DOHH2 (cell line): Measurements from ENCODE around the gene SMURF2.

ENCODE experiments used
- H3F3A ChIP-seq: fragments of 200-600 bp; sonication (generic), shearing (Covaris generic); 2 replicates; pipeline ENCODE4 v1.6.0; 2016; ENCODE audit warnings: antibody characterized with exemption, mild to moderate bottlenecking; ENCODE audit not compliant: control insufficient read depth, insufficient read depth
- H3K27ac ChIP-seq: fragments of 200-600 bp; sonication (generic); 2 replicates; pipeline ENCODE4 v1.5.1; 2014; ENCODE audit warnings: low read depth, mild to moderate bottlenecking, low read length, moderate library complexity
- H3K27me3 ChIP-seq: fragments of 200-600 bp; sonication (generic); 2 replicates; pipeline ENCODE4 v1.6.1; 2014; ENCODE audit warnings: mild to moderate bottlenecking, low read length, mixed read lengths; ENCODE audit not compliant: control insufficient read depth
- H3K36me3 ChIP-seq: fragments of 200-600 bp; sonication (generic); 2 replicates; pipeline ENCODE4 v1.6.1; 2014; ENCODE audit warnings: mild to moderate bottlenecking, low read length, moderate library complexity, mixed read lengths; ENCODE audit not compliant: control insufficient read depth
- H3K4me1 ChIP-seq: fragments of 200-600 bp; sonication (generic); 2 replicates; pipeline ENCODE4 v1.6.1; 2014; ENCODE audit warnings: mild to moderate bottlenecking, low read length, mixed read lengths; ENCODE audit not compliant: control insufficient read depth
- H3K4me2 ChIP-seq: fragments of 200-600 bp; sonication (generic); 2 replicates; pipeline ENCODE4 v1.6.0; 2014; ENCODE audit warnings: mild to moderate bottlenecking, low read length, moderate library complexity
- H3K4me3 ChIP-seq: fragments of 200-600 bp; sonication (generic); 2 replicates; pipeline ENCODE4 v1.5.1; 2014; ENCODE audit warnings: mild to moderate bottlenecking, low read length, mixed read lengths
- H3K79me2 ChIP-seq: fragments of 200-600 bp; sonication (generic); 2 replicates; pipeline ENCODE4 v1.6.1; 2014; ENCODE audit warnings: mild to moderate bottlenecking, low read length, mixed read lengths; ENCODE audit not compliant: control insufficient read depth
- H3K9me2 ChIP-seq: fragments of 200-600 bp; sonication (generic); replicated peaks from 2 replicates; pipeline ENCODE4 v1.6.1; 2014; ENCODE audit warnings: mild to moderate bottlenecking, low read length, mixed read lengths; ENCODE audit not compliant: control insufficient read depth
- H3K9me3 ChIP-seq: fragments of 200-600 bp; sonication (generic); 2 replicates; pipeline ENCODE4 v1.6.1; 2014; ENCODE audit warnings: antibody characterized with exemption, low read length, mixed read lengths; ENCODE audit not compliant: control insufficient read depth, insufficient read depth
- H4K20me1 ChIP-seq: fragments of 200-600 bp; sonication (generic); 2 replicates; pipeline ENCODE4 v1.6.0; 2014; ENCODE audit warnings: low read depth, mild to moderate bottlenecking, antibody characterized with exemption, low read length, moderate library complexity; ENCODE audit not compliant: control insufficient read depth, insufficient read depth
- EZH2phosphoT487 ChIP-seq: fragments of 200-600 bp; sonication (generic); IDR thresholded peaks from 2 replicates; pipeline ENCODE4 v1.6.1; 2017; ENCODE audit warnings: borderline replicate concordance, mild to moderate bottlenecking, antibody characterized with exemption, low read length, moderate library complexity, mixed read lengths
- TF ChIP-seq, protein P1 (sequence below): fragments of 200-600 bp; sonication (generic); IDR thresholded peaks from one replicate; pipeline ENCODE4 v1.5.1; 2014; ENCODE audit warnings: antibody characterized with exemption, mild to moderate bottlenecking, low read depth, low read length; ENCODE audit not compliant: poor library complexity, severe bottlenecking

Gene SMURF2

DNA sequence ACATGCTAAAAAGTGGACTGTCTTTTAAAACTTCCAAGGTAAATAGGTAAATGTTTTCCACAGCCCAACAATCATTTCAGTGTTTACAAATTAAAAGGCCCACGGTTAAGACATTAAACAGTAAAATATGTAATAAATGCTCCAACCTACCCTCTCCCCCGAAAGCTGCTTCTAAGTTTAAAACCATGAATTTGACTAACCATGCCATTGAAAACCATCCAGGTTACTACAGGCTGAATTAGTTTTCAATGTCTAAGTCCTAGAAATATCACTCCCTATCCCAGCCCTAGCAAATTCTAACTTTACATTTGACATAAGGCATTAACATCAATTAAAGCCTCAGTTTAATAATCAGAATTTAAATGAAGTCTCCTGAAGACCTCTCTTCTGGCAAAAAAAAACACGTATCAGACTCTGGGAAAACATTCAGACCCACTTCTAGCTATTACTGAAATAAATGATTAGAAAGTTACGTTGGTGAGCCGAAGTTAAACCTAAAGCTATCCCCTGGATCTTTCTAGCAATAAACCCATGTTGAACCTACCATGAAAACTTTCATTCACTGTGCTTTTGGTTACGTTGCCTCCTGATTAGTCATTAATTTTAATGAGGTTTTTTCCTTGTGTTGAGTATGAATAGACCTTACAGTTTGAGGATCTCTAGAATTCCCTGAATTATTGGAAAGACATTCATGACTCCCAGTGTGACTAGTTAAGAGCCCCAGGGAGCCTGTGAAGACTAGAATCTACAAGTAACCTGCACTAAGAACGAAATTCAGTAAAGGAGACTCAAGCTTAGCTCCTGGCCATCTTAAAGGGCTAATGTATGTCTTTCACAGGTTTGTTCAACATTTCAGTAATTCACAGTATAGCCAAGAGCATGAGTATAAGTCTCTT lies 163.6 kb downstream of the SMURF2 start:
- H3K4me1 ChIP-seq: peaks cover 76% of the 10 kb centered on the region
- H3K79me2 ChIP-seq: peaks cover 71% of the 10 kb centered on the region
- no peaks in the 10 kb centered on the region for H3K9me2 ChIP-seq
- TF ChIP-seq, protein P1, sequence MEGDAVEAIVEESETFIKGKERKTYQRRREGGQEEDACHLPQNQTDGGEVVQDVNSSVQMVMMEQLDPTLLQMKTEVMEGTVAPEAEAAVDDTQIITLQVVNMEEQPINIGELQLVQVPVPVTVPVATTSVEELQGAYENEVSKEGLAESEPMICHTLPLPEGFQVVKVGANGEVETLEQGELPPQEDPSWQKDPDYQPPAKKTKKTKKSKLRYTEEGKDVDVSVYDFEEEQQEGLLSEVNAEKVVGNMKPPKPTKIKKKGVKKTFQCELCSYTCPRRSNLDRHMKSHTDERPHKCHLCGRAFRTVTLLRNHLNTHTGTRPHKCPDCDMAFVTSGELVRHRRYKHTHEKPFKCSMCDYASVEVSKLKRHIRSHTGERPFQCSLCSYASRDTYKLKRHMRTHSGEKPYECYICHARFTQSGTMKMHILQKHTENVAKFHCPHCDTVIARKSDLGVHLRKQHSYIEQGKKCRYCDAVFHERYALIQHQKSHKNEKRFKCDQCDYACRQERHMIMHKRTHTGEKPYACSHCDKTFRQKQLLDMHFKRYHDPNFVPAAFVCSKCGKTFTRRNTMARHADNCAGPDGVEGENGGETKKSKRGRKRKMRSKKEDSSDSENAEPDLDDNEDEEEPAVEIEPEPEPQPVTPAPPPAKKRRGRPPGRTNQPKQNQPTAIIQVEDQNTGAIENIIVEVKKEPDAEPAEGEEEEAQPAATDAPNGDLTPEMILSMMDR: no peak
- no peak for TF ChIP-seq EZH2phosphoT487
- H3K9me3 ChIP-seq: no peaks in the 10 kb centered on the region
- peak overlapping the region; percentile 84 for H3K4me3 ChIP-seq
- peak overlapping the region; percentile 64 for H3K4me2 ChIP-seq
- H3F3A ChIP-seq: peaks cover 73% of the 10 kb centered on the region
- H4K20me1 ChIP-seq: peaks cover 28% of the 10 kb centered on the region
- peak overlapping the region; percentile 80 for H3K27ac ChIP-seq
- H3K36me3 ChIP-seq: peaks cover 77% of the 10 kb centered on the region
- no peaks in the 10 kb centered on the region for H3K27me3 ChIP-seq

GRCh38 chr17:64497565-64498035 lies 164.5 kb downstream of the SMURF2 start:
- TF ChIP-seq EZH2phosphoT487: no peak
- TF ChIP-seq, protein P1: peak; percentile 31
- Histone ChIP-seq H3F3A (peaks cover 68% of the 10 kb centered on the region), H3K9me3 (no peaks in the 10 kb centered on the region), H3K79me2 (peaks cover 71% of the 10 kb centered on the region), H4K20me1 (peaks cover 19% of the 10 kb centered on the region; the same call in 1 of the 2 replicates), H3K4me2 (peak overlapping the region; percentile 64), H3K4me1 (peaks cover 71% of the 10 kb centered on the region), H3K36me3 (peaks cover 74% of the 10 kb centered on the region), H3K27me3 (no peaks in the 10 kb centered on the region), H3K4me3 (peak overlapping the region; percentile 84), H3K27ac (peak overlapping the region; percentile 80), H3K9me2 (no peaks in the 10 kb centered on the region)

DNA sequence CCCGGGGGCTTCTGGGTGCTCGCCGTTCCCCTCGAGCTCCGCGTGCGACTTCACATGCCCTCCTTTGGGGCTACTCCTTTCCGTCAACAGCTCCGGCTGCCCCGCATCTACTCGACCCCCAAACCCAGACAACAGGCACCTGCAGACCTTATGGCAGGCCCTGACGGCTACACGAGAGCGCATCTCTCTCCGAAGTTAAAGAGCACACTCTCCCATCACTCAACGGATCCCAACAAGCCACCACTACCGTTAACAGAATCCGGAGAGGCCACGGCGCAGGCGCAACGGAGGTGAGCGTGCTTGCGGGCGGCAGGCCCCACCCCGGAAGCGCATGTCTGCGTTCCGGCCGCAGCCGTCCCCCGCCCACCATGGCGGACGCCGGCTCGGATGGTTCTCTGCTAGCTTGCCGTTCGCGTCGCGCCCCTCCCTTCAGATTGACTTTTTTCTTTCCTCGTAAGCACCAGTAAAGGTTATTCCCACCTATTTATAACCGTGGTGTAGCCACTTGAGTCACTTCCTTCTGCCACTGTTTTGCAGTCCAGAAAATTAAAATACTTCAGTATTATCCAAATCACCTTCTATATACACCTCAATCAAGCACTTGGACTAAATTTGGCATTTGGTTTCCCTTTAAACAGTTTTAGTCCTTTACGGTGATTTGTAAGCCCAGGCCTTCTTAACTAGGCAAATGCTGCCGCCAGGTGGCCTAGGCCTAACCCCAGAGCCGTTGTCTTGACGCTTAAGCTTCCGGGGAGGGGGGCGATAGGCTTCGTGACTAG lies 165.1 kb downstream of the SMURF2 start, which contains the start of gene POLG2:
TSS of gene POLG2 (minus strand) at position 269 of the 779 bp plus-strand sequence. CDS start at position 183, 86 bp downstream.
- peaks cover 62% of the 10 kb centered on the region for H3F3A ChIP-seq
- peak within 1 kb of the TSS; percentile 84 for H3K4me3 ChIP-seq
- peak within 1 kb of the TSS; percentile 80 for H3K27ac ChIP-seq
- H3K4me1 ChIP-seq: peaks cover 65% of the 10 kb centered on the region
- H4K20me1 ChIP-seq: peaks cover 13% of the 10 kb centered on the region; the same call in 1 of the 2 replicates
- no peak for TF ChIP-seq EZH2phosphoT487
- TF ChIP-seq, protein P1: peak; percentile 83
- H3K9me2 ChIP-seq: no peaks in the 10 kb centered on the region
- H3K79me2 ChIP-seq: peaks cover 69% of the 10 kb centered on the region
- H3K36me3 ChIP-seq: peaks cover 72% of the 10 kb centered on the region
- H3K4me2 ChIP-seq: peak within 1 kb of the TSS; percentile 64
- no peaks in the 10 kb centered on the region for H3K27me3 ChIP-seq
- H3K9me3 ChIP-seq: no peaks in the 10 kb centered on the region
